ENCODE data around the gene PRR7.
A peak's percentile ranks its signal among the peaks of the same experiment; 100 is the strongest.

PRR7 gene

GRCh38 chr5:177447611-177448243, 1.1 kb downstream of the PRR7 start:
- peaks cover 21% of the 10 kb centered on the region for H3K27me3 ChIP-seq (ENCODE audit: control insufficient read depth, insufficient read depth, low read length)
- peak overlapping the region; percentile 88 for H3K27ac ChIP-seq (ENCODE audit: low read depth, low read length)
- no peaks in the 10 kb centered on the region for H3K9me3 ChIP-seq (ENCODE audit: control insufficient read depth, insufficient read depth, low read length)
- no peaks in the 10 kb centered on the region for H3K36me3 ChIP-seq (ENCODE audit: control insufficient read depth, insufficient read depth, low read length)
- H3K4me1 ChIP-seq (ENCODE audit: control insufficient read depth, insufficient read depth, low read length), result peaks cover 24% of the 10 kb centered on the region
- peak overlapping the region; percentile 57 for H3K4me3 ChIP-seq (ENCODE audit: low read depth, low read length)
- peak overlapping the region; percentile 67 for H3K9ac ChIP-seq (ENCODE audit: low read depth, low read length)

- H3K4me1 ChIP-seq (ENCODE audit: control insufficient read depth, insufficient read depth, low read length), result peaks cover 26% of the 10 kb centered on the region
Measured at GRCh38 chr5:177448244-177448950, 1.8 kb downstream of the PRR7 start.

GRCh38 chr5:177449140-177450061, 2.8 kb downstream of the PRR7 start:
- peaks cover 31% of the 10 kb centered on the region for H3K27me3 ChIP-seq (ENCODE audit: control insufficient read depth, insufficient read depth, low read length)
- no peak overlapping the region for H3K27ac ChIP-seq (ENCODE audit: low read depth, low read length)
- no peaks in the 10 kb centered on the region for H3K36me3 ChIP-seq (ENCODE audit: control insufficient read depth, insufficient read depth, low read length)
- H3K4me3 ChIP-seq (ENCODE audit: low read depth, low read length), result no peak overlapping the region
- H3K9ac ChIP-seq (ENCODE audit: low read depth, low read length), result no peak overlapping the region
- peaks cover 32% of the 10 kb centered on the region for H3K4me1 ChIP-seq (ENCODE audit: control insufficient read depth, insufficient read depth, low read length)
- no peaks in the 10 kb centered on the region for H3K9me3 ChIP-seq (ENCODE audit: control insufficient read depth, insufficient read depth, low read length)

More at GRCh38 chr5:177448244-177448950, 1.8 kb downstream of the PRR7 start:
- Histone ChIP-seq H3K27me3 (ENCODE audit: control insufficient read depth, insufficient read depth, low read length) (peaks cover 26% of the 10 kb centered on the region), H3K9ac (ENCODE audit: low read depth, low read length) (peak overlapping the region; percentile 67; the same call in 1 of the 2 replicates), H3K36me3 (ENCODE audit: control insufficient read depth, insufficient read depth, low read length) (no peaks in the 10 kb centered on the region), H3K27ac (ENCODE audit: low read depth, low read length) (peak overlapping the region; percentile 88), H3K4me3 (ENCODE audit: low read depth, low read length) (peak overlapping the region; percentile 57; the same call in 1 of the 2 replicates), H3K9me3 (ENCODE audit: control insufficient read depth, insufficient read depth, low read length) (no peaks in the 10 kb centered on the region)

GRCh38 chr5:177450667-177451424, 4.2 kb downstream of the PRR7 start:
- Histone ChIP-seq H3K36me3 (ENCODE audit: control insufficient read depth, insufficient read depth, low read length) (no peaks in the 10 kb centered on the region), H3K4me1 (ENCODE audit: control insufficient read depth, insufficient read depth, low read length) (peaks cover 29% of the 10 kb centered on the region), H3K4me3 (ENCODE audit: low read depth, low read length) (no peak overlapping the region), H3K27ac (ENCODE audit: low read depth, low read length) (no peak overlapping the region), H3K9me3 (ENCODE audit: control insufficient read depth, insufficient read depth, low read length) (no peaks in the 10 kb centered on the region), H3K9ac (ENCODE audit: low read depth, low read length) (no peak overlapping the region), H3K27me3 (ENCODE audit: control insufficient read depth, insufficient read depth, low read length) (peaks cover 21% of the 10 kb centered on the region)

GRCh38 chr5:177452688-177453638, 6.3 kb downstream of the PRR7 start:
- Histone ChIP-seq H3K27me3 (ENCODE audit: control insufficient read depth, insufficient read depth, low read length) (peaks cover 17% of the 10 kb centered on the region), H3K36me3 (ENCODE audit: control insufficient read depth, insufficient read depth, low read length) (peaks cover 10% of the 10 kb centered on the region), H3K4me1 (ENCODE audit: control insufficient read depth, insufficient read depth, low read length) (peaks cover 28% of the 10 kb centered on the region), H3K4me3 (ENCODE audit: low read depth, low read length) (no peak overlapping the region), H3K27ac (ENCODE audit: low read depth, low read length) (no peak overlapping the region), H3K9me3 (ENCODE audit: control insufficient read depth, insufficient read depth, low read length) (no peaks in the 10 kb centered on the region), H3K9ac (ENCODE audit: low read depth, low read length) (no peak overlapping the region)

- Histone ChIP-seq H3K4me1 (ENCODE audit: control insufficient read depth, insufficient read depth, low read length) (peaks cover 21% of the 10 kb centered on the region), H3K4me3 (ENCODE audit: low read depth, low read length) (peak overlapping the region; percentile 74), H3K27me3 (ENCODE audit: control insufficient read depth, insufficient read depth, low read length) (peaks cover 17% of the 10 kb centered on the region), H3K9ac (ENCODE audit: low read depth, low read length) (peak overlapping the region; percentile 54), H3K9me3 (ENCODE audit: control insufficient read depth, insufficient read depth, low read length) (no peaks in the 10 kb centered on the region), H3K27ac (ENCODE audit: low read depth, low read length) (peak overlapping the region; percentile 92), H3K36me3 (ENCODE audit: control insufficient read depth, insufficient read depth, low read length) (peaks cover 20% of the 10 kb centered on the region)
Measured at GRCh38 chr5:177453852-177454396, 7.3 kb downstream of the PRR7 start.

GRCh38 chr5:177454397-177455035, 7.9 kb downstream of the PRR7 start:
- H3K9ac ChIP-seq (ENCODE audit: low read depth, low read length), result peak overlapping the region; percentile 76
- peak overlapping the region; percentile 92 for H3K27ac ChIP-seq (ENCODE audit: low read depth, low read length)
- H3K36me3 ChIP-seq (ENCODE audit: control insufficient read depth, insufficient read depth, low read length), result peaks cover 26% of the 10 kb centered on the region
- peak overlapping the region; percentile 74 for H3K4me3 ChIP-seq (ENCODE audit: low read depth, low read length)
- H3K27me3 ChIP-seq (ENCODE audit: control insufficient read depth, insufficient read depth, low read length), result peaks cover 17% of the 10 kb centered on the region
- H3K9me3 ChIP-seq (ENCODE audit: control insufficient read depth, insufficient read depth, low read length), result no peaks in the 10 kb centered on the region
- H3K4me1 ChIP-seq (ENCODE audit: control insufficient read depth, insufficient read depth, low read length), result peaks cover 21% of the 10 kb centered on the region

GRCh38 chr5:177455036-177455660, 8.5 kb downstream of the PRR7 start:
- Histone ChIP-seq H3K9ac (ENCODE audit: low read depth, low read length) (peak overlapping the region; percentile 76), H3K27me3 (ENCODE audit: control insufficient read depth, insufficient read depth, low read length) (peaks cover 17% of the 10 kb centered on the region), H3K27ac (ENCODE audit: low read depth, low read length) (peak overlapping the region; percentile 92), H3K36me3 (ENCODE audit: control insufficient read depth, insufficient read depth, low read length) (peaks cover 32% of the 10 kb centered on the region), H3K9me3 (ENCODE audit: control insufficient read depth, insufficient read depth, low read length) (no peaks in the 10 kb centered on the region), H3K4me1 (ENCODE audit: control insufficient read depth, insufficient read depth, low read length) (peaks cover 21% of the 10 kb centered on the region), H3K4me3 (ENCODE audit: low read depth, low read length) (peak overlapping the region; percentile 74)
